ENCODE results near the gene POLR2C. TPM values are rescaled to one million over a fixed set of nuclear protein-coding genes. Genes with fewer than 3 reads are reported as not detected.

The POLR2C gene
- total and polyA plus RNA-seq, 10 donors = 23.2 to 75.6 (median 49.0) TPM

DNA sequence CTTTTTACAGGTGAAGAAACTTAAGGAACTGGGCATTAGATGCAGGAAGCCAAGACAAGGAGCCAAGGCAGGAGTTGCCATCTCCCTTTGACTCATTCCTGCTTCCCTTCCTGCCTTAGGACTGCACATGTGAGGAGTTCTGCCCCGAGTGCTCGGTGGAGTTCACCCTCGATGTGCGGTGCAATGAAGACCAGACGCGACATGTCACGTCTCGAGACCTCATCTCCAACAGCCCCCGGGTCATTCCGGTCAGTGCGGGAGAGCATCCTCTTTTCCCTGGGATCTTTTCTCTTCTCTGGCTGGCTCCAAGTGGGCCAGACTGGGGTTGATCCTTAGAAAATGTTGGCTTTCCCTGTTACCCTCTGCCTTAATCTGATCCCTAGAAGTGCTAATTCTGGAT lies 6.6 kb downstream of the POLR2C start:
- Histone ChIP-seq H3K9me3 (no peaks in the 10 kb centered on the region), H3K27me3 (replicated peaks in 1 of 7) (no peaks in the 10 kb centered on the region), H3K36me3 (peaks cover 0 to 100% (median 75%) of the 10 kb centered on the region in 6 donors), H3K4me1 (peaks cover 6 to 72% (median 47%) of the 10 kb centered on the region in 6 donors), H3K27ac (no peak overlapping the region), H3K4me3 (no peak overlapping the region)
- 83 to 99% (median 89%) methylated on average over 11 of the region's 11 CpGs for WGBS, 5 donors
- DNase-seq = peak; percentile 65
- intact Hi-C loops (cut with DNase I; ENCODE audit: low total_unique reads) = loop anchor here (10.0 kb wide), 1 partner anchor 46 kb away; no protein-coding TSS in a partner anchor
- TF ChIP-seq POLR2A (IDR thresholded peaks at IDR 0.05) = no peak

GRCh38 chr16:57469917-57470470 lies 7.5 kb downstream of the POLR2C start:
- Histone ChIP-seq H3K4me1 (peaks cover 4 to 71% (median 41%) of the 10 kb centered on the region in 6 donors), H3K27ac (peak overlapping the region in 7 of 8 donors; percentile 7 to 78 (median 53)), H3K9me3 (no peaks in the 10 kb centered on the region), H3K36me3 (peaks cover 0 to 100% (median 73%) of the 10 kb centered on the region in 6 donors), H3K27me3 (replicated peaks in 1 of 7) (no peaks in the 10 kb centered on the region), H3K4me3 (peak overlapping the region in 1 of 8 donors; percentile 1)
- 86 to 94% (median 87%) methylated on average over 8 to 9 of the region's 9 CpGs for WGBS, 5 donors
- DNase-seq = peak; percentile 35
- intact Hi-C loops (cut with DNase I; ENCODE audit: low total_unique reads) = loop anchor here (10.0 kb wide), 1 partner anchor 45 kb away; no protein-coding TSS in a partner anchor
- TF ChIP-seq POLR2AphosphoS5 (IDR thresholded peaks at IDR 0.05) (no peak), POLR2A (IDR thresholded peaks at IDR 0.05) (no peak)
- TF ChIP-seq, protein P1, sequence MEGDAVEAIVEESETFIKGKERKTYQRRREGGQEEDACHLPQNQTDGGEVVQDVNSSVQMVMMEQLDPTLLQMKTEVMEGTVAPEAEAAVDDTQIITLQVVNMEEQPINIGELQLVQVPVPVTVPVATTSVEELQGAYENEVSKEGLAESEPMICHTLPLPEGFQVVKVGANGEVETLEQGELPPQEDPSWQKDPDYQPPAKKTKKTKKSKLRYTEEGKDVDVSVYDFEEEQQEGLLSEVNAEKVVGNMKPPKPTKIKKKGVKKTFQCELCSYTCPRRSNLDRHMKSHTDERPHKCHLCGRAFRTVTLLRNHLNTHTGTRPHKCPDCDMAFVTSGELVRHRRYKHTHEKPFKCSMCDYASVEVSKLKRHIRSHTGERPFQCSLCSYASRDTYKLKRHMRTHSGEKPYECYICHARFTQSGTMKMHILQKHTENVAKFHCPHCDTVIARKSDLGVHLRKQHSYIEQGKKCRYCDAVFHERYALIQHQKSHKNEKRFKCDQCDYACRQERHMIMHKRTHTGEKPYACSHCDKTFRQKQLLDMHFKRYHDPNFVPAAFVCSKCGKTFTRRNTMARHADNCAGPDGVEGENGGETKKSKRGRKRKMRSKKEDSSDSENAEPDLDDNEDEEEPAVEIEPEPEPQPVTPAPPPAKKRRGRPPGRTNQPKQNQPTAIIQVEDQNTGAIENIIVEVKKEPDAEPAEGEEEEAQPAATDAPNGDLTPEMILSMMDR (IDR thresholded peaks at IDR 0.05 in 8 of 11, conservative IDR thresholded peaks at IDR 0.05 in 3 of 11) = no peak

- WGBS, 5 donors = 37 to 74% (median 39%) methylated on average over 6 of the region's 6 CpGs
- DNase-seq = peak; percentile 81
- H3K9me3 ChIP-seq = no peaks in the 10 kb centered on the region
- intact Hi-C loops (cut with DNase I; ENCODE audit: low total_unique reads) = no loop called here
- TF ChIP-seq POLR2AphosphoS5 (IDR thresholded peaks at IDR 0.05) = peak in 2 of 3 donors; percentile 68 to 70
- TF ChIP-seq, protein P1 (IDR thresholded peaks at IDR 0.05 in 8 of 11, conservative IDR thresholded peaks at IDR 0.05 in 3 of 11) = no peak
- H3K27ac ChIP-seq = peak overlapping the region in 7 of 8 donors; percentile 7 to 78 (median 53)
- peaks cover 0 to 95% (median 70%) of the 10 kb centered on the region in 6 donors for H3K36me3 ChIP-seq
- no peaks in the 10 kb centered on the region for H3K27me3 ChIP-seq (replicated peaks in 1 of 7)
- H3K4me1 ChIP-seq = peaks cover 4 to 71% (median 41%) of the 10 kb centered on the region in 6 donors
- no peak overlapping the region for H3K4me3 ChIP-seq
These were observed 8.2 kb downstream of the POLR2C start for GRCh38 chr16:57470711-57471110.

DNA sequence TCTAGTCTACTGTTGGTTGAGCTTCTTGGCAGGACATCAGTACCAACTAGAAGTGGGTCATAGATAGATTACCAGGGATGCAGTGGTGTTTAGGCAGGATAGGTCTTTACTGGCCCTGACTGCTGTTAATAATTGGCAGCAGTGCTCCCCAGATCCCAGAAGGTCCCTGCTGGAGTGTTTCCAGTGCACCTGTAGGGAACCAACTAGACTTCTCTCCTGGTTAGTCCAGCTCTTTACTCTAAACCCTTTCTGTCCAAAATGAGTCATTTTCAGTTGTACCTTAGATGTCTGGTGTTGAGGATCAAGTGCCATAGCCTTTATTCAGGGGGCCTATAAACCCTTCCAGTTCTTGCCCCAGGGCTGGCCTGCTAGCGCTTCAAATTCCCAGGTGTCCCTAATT lies 8.7 kb downstream of the POLR2C start:
- H3K4me1 ChIP-seq = peaks cover 9 to 71% (median 45%) of the 10 kb centered on the region in 6 donors
- H3K4me3 ChIP-seq = no peak overlapping the region
- 92 to 100% (median 100%) methylated on average over 1 of the region's 1 CpG for WGBS, 5 donors
- H3K27me3 ChIP-seq (replicated peaks in 1 of 7) = no peaks in the 10 kb centered on the region
- intact Hi-C loops (cut with DNase I; ENCODE audit: low total_unique reads) = no loop called here
- H3K36me3 ChIP-seq = peaks cover 0 to 90% (median 65%) of the 10 kb centered on the region in 6 donors
- H3K27ac ChIP-seq = peak overlapping the region in 5 of 8 donors; percentile 7 to 78 (median 62)
- H3K9me3 ChIP-seq = no peaks in the 10 kb centered on the region
- TF ChIP-seq POLR2AphosphoS5 (IDR thresholded peaks at IDR 0.05) (no peak), POLR2A (IDR thresholded peaks at IDR 0.05) (no peak)
- TF ChIP-seq, protein P1 (IDR thresholded peaks at IDR 0.05 in 8 of 11, conservative IDR thresholded peaks at IDR 0.05 in 3 of 11) = no peak
- DNase-seq = no peak

Measured in spleen (tissue), 11 donors.